Prostate gland (tissue), 2 donors: ENCODE data around the gene MED13.

ENCODE experiments used
- POLR2A ChIP-seq: fragments of 450-650 bp; IDR thresholded peaks from one replicate; pipeline ENCODE4 v1.6.1; 2016; ENCODE audit warnings: antibody characterized with exemption, mild to moderate bottlenecking
- POLR2AphosphoS5 ChIP-seq: sonication (generic); formaldehyde crosslinking; IDR thresholded peaks from one replicate; pipeline ENCODE4 v1.6.1; 2017; ENCODE audit warnings: antibody characterized with exemption
- TF ChIP-seq, protein P1 (sequence below), 4 experiments: fragments of 200-600 bp in 2 of 4; fragments of 450-650 bp in 2 of 4; sonication (generic) in 2 of 4; IDR thresholded peaks; 1 replicate in 3 of 4; 2 replicates in 1 of 4; pipeline ENCODE4 v1.5.1; 2016 to 2019; ENCODE audit warnings: antibody characterized with exemption in 4 of 4, mild to moderate bottlenecking in 2 of 4, moderate library complexity in 2 of 4

DNA sequence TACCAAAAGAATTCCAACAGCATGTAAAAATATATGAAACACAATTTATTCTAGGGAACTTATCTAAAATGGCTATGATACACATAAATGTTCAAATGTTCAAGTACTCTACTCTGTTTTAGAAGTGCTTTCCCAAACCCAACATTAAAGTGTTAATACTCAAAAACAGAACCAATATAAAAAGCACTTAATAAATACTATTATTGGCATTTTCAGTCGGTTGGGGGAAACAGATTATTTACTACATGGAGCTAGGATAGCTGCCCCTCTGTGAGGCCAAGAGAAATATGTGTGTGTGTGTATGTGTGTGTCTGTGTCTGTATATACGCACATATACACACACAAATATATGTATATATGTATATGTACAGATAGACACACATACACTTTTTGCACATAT lies 169.7 kb downstream of the MED13 start:
- TF ChIP-seq, protein P1, sequence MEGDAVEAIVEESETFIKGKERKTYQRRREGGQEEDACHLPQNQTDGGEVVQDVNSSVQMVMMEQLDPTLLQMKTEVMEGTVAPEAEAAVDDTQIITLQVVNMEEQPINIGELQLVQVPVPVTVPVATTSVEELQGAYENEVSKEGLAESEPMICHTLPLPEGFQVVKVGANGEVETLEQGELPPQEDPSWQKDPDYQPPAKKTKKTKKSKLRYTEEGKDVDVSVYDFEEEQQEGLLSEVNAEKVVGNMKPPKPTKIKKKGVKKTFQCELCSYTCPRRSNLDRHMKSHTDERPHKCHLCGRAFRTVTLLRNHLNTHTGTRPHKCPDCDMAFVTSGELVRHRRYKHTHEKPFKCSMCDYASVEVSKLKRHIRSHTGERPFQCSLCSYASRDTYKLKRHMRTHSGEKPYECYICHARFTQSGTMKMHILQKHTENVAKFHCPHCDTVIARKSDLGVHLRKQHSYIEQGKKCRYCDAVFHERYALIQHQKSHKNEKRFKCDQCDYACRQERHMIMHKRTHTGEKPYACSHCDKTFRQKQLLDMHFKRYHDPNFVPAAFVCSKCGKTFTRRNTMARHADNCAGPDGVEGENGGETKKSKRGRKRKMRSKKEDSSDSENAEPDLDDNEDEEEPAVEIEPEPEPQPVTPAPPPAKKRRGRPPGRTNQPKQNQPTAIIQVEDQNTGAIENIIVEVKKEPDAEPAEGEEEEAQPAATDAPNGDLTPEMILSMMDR (IDR thresholded peaks at IDR 0.05): no peak
- TF ChIP-seq POLR2AphosphoS5 (no peak), POLR2A (no peak)
